GM18861 (cell line): ENCODE results near the gene ADCY7.

Source experiments
- ATAC-seq: cut with Tn5 transposase; IDR thresholded peaks from one replicate; pipeline ENCODE4 v1.9.1; 2021; ENCODE audit not compliant: unreplicated experiment

ADCY7 gene

DNA sequence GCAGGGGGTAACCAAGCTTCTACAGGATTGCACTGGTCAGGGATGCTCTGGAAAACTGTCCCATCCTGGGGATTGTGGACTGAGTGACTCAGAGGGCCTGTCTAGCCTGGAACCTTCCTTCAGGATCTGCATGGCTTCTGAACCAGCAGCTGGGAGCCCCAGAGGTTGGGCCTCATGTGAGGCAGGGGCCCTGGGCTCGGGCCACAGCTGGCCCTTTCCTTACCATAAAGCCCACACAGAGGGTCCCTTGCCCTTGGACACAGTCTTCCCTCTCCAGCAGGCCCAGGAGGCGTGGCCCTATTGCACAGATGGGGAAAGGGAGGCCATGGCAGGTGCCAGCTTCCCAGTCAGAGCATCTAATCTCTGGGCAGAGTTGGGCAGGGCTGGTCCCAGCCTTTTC lies 30.5 kb downstream of the ADCY7 start:
- no peak for ATAC-seq

DNA sequence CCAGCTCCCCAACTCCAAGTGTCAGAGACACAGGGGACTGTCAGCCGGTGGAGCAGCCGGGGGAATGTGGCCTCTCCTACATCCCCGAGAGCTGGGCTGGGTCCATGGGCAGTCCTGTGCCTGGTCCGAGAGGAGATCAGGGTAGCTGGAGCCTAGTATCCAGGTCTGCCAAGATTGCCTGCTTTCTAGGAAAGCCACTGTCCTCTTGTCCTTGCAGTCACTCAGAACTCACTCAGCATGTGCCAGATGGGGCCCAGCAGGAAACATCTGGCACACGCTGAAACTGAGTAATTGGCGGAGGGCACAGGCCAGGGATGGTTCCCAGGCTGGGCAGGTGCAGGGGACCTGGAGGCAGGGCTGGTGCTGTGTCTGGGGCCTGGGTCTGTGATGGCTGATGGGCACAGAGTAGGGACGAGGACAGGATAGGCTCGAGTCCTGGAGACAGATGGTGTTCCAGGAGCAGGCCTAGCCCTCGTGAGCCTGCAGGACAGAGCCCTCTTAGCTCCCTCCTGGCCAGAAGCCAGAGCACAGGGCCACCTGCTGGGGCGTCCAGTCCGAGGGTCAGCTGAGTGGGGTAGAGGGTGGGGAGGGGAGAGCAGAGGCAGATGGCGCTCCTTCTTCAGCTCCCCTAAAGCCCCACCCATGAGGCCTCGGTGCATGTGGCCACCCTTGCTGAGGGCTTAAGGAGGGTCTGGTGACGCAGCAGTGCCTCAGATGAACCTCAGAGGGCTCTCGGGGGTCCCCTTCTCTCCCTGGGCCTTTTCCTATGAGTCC lies 31.1 kb downstream of the ADCY7 start:
- ATAC-seq, result no peak

DNA sequence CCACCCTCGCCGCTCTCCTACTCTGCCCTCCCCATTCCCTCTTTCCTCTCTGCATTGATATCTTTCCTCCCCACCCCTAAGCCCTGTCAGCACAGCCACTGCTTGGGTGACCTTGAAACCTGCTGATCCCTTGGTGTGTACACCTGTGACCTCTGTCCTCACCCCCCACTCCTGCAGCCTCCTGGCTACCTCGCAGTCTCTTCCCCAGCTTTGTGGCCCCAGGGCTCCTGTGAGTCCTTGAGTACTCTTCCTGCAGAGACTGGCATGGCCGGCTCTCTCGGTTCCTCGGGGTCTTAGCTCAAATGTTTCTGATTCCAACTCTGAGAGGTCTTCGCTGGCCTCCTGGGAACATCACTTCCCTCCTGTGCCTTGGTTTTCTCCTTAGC lies 31.7 kb downstream of the ADCY7 start:
- no peak for ATAC-seq

DNA sequence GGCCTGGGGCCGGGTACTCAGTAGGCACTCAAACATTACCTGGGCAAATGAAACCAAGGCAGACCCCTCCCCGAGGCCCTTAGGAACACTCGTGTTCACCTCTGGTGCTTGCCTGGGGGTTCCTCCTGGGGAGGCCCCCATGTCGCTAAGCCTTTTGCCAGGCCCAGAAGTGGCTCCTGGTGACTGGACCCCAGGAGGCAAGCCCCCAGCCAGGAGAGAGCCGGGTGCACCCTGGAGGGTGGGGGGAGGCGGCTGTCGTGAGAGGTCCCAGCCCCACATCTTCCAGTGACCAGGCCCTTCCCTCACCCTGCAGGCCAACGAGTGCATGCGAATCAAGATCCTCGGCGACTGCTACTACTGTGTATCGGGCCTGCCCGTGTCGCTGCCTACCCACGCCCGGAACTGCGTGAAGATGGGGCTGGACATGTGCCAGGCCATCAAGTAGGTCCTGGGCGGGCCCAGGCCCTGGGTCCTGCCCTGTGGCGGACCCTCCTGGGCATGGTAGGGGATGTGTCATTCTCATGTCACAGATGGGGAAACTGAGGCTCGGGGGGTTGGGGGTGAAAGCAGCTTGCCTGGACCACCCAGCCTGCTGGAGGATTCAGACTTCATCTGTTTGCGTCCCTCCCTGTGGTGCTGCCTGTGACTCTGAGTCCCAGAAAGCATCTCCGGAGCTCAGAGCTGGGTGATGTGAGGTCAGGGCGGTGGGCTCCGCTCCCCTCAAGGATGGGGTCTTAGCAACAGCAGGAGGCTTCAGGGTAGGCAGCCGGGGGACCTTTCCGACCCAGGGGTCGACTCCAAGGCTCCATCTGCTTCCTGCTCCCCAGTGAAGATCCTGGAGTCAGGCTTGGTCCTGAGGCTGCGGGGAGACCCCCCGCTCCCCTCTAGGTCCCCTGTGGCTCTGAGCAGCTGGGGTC lies 32.5 kb downstream of the ADCY7 start:
- no peak for ATAC-seq

DNA sequence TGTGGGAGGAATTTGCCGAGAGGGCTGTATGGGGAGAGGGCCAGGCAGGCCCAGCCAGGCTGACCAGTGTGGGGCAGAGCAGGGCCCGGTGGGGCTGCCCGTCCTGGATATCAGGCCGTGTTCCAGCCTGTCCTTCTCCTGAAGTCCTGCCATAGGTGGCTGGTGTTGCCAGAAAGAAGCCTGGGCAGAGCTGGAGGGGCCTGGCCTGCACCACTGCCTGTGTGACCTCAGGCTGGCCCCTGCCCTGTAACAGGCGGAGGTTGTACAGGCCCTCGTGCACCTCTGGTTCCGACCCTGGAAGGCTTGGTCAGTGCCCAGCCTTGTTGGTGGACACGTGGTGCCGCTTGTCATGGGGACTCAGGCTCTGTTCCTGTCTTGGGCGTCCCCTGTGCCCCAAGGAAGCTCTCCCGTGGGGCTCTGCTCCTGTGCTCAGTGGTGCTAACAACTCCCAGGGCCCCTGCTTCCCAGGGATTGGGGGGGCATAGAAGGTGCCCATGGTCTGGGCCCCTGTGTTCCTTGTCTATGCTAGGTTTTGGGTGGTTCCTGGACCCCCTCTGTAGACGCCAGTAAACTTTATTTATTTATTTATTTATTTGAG lies 33.3 kb downstream of the ADCY7 start:
- no peak for ATAC-seq

DNA sequence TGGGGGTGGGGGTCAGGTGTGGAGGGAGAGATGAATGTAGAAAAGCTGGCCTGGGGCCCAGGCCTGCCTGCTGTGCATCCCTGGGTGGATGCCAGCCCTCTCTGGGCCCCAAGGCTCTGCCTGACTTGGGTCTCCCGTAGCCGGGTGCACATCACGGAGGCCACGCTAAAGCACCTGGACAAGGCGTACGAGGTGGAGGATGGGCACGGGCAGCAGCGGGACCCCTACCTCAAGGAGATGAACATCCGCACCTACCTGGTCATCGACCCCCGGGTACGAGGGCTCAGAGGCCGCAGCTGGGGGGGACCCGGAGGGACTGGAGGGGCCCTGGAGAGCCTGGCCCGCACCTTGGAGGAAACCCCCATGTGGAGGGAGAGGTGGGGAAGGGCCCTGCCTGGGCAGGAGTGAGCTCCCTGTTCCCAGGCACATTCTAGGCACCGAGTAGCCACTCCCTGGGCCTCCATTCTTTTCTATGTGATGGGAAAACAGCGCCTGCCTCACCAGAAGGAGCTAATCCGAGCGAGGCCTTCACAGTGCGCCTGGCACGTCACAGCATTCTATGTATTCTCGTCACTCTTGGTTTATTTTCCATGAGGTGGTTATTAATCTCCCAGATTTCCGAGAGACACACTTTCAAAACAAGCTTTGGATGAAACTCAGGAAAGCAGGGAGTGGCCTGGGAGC lies 34.7 kb downstream of the ADCY7 start:
- no peak for ATAC-seq

DNA sequence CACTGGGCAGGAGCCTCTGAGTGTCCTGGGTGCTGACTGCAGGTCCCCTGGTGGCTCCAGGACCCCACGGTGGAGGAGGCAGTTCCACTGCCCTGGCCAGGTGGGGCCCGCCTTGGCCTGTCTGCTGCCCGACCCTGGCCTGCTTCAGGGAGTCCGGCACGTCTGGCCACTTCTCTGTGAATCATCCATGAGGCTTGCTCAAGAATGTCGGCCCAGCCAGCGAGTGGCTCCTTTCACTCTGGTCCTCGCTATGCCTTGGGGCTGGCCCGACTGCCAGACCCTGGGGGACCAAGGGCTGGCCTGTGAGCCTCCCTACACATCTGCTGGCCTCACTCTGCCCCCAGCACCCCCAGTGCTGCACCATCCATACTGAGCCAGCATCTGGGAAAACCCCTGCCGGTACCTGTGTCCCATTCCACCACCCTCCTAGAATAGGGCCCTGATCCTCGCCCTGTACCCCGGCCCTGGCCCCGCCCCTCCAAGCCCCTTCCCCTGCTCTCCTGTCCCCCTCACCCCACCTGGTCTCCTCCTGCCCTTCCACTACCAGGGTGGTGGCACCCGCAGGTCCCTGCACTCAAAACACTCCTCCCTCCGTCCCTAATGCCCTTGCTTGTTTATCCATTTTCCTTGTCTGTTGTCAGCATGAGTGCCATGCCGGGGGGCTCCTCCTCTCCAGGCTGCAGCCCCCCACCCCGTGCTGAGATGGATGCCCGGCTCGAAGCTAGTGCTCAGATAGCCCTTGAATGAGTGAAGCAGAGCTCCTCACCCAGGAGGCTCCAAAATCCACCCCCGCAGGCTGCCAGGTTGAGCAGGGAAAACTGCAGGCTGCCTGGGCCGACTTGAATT lies 35.5 kb downstream of the ADCY7 start:
- no peak for ATAC-seq

DNA sequence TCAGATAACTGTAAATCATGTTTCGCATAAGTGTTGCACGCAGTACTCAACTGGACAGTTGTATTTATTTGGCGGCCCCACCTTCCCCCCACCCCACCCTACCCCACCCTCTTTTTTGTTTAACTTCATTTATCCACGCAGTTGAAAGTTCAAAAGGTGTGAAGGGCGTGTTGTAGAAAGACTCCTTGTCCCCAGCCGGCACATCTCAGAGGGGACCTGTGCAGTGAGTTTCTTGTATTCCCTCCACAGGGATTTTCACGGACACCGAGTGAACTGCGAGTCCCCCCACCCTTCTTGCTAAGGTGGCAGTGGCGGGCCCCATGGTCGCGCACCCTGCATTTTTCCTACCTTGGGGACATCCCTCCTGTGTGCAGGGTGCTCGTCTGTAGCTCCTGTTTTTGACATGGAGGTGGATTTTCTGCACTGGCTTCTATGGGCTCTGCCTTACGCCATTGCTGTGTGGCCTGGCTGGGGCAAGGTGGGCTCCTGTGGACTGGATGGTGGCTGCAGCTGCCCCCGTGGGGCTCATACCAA lies 36.2 kb downstream of the ADCY7 start:
- ATAC-seq, result no peak

DNA sequence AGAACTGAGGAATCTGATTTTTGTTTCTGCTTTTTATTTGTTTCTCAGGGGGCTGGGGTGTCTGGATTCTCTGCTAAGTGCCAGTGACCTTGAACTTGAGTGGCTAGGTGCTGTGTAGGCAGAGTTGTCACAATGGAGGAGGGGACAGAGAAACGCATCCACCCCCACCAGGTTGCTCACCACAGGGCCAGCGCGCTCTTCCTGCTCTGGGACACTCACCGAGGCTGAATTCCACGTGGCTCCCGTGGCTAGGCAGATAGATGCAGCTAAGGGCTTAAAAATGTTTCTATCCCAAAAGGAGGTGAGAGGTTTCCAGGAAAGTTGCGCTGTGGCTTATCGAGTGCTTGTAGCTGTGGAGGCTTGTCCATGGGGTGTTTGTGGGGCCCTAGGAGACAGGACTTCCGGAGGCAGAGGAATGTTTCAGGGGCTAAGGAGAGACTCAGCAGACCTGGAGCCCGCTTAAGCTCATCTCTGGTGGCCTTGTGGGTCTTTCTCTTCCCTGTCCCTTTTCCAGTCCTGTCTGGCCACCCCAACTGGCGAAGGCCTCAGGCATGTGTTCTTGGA lies 36.8 kb downstream of the ADCY7 start:
- ATAC-seq, result no peak

DNA sequence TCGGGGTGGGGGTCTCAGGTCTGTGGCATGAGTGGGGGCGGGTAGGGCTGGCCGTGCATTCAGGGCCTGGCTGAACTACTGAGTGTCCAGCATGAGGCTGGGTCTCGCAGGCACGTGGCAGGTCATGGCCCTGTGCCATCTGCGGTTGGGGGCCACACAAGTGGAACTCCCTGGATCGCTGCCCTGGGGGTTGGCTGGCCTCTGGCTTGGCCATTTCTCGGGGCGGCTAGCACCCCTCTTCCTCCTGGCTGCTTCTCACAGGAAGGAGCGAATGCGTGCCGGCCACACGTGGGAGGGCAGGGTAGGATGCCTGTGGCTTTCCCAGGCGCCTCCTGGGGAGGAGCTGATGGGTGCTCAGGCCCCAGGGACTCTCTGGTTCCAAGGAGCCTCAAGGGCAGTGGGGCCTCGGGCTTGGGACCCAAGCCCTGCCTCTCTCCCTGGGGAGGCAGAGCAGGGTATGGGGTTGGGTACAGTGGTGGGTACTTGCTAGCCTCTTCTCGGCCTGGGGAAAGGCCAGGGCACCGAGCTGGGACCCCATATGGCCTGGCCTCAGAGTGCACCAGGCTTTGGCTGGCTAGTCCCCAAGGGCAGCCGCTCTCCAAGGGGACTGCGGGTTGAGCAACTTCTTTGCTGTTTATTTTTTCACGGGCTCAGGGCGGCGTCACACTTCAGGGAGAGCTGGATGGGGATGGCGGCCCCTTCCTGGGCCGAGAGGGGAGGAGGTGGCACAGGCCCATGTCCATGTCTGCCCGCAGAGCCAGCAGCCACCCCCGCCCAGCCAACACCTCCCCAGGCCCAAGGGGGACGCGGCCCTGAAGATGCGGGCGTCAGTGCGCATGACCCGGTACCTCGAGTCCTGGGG lies 37.5 kb downstream of the ADCY7 start:
- ATAC-seq, result no peak

DNA sequence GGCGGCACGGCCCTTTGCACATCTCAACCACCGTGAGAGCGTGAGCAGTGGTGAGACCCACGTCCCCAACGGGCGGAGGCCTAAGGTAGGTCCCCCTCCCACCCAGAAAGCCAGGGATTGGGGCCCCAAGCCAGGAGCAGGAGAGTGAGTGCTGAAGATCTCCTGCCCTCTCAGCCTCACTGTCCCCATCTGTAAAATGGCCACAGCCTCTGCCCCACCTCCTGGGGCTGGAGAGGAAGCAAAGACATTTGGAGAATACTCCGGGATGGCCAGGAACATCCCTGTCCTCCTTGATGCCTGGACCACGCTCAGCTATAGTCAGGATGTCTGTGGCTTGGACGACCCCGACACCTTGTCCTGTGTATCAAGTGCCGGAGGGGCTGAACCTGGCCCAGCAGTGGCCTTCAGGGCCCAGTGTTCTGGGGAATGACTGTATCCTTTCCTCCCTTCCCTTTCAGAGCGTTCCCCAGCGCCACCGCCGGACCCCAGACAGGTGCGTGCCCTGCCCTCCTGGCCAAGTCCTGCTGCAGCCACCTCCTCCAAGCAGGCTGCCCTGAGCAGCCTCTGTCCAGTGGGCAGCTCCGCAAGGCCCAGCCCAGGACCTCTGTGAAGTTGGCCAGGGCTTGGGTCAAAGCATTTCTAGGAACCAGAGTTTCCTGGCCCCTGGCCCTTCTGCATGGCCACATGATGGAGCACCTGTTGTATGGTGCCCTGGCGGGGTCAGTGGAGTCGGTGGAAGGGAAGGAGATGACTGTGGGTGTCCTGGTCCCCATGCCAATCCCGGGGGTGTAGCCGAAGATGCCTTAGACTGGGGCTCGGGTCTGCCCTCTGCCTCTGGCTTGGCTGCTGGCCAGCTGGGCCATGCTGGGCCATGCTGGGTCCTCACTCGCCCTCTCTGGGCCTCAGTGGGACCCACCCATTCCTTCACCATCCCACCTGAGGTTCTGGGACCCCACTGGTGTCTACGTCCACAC lies 38.4 kb downstream of the ADCY7 start:
- ATAC-seq, result no peak

DNA sequence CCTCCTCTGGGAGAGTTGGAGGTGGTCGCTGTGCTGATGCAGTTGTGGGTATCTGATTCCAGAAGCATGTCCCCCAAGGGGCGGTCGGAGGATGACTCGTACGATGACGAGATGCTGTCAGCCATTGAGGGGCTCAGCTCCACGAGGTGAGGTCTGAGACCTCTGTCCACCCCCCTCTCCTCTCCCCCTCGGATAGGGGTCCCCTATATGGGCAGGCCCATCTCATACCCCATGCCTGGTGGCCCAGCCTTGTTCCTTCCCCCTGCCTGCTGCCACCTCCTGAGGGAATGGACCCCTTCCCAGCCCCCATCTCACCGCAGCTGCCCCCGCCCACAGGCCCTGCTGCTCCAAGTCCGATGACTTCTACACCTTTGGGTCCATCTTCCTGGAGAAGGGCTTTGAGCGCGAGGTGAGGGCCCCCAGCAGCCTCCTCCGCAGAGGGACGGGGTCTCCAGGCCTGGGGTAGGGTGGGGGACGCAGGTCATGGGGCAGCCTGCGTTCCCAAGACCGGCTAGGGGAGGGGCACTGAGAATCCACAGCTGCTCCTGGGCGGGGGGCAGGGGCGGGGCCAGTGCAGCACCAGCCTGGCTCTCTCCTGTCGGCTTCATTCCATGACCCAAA lies 39.2 kb downstream of the ADCY7 start:
- no peak for ATAC-seq

DNA sequence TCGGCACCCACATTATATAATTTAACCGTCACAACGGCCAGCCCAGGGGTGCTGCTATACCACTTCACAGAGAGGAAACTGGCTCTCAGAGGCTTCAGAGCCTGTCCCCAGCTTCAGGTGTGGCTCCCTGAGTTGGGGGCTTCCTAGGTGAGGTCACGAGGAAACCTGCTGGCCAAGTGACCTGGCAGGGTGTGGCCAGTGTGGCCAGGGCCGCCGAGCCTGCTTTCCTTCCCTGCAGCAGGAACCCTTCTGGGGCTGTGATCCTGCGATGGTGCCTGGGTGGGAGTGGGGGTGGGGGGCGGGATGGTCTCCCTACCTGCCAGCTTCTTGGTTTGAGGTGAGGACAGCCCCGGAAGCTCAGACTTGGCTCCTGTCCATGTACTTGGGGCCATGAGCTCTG lies 39.9 kb downstream of the ADCY7 start:
- ATAC-seq, result no peak

DNA sequence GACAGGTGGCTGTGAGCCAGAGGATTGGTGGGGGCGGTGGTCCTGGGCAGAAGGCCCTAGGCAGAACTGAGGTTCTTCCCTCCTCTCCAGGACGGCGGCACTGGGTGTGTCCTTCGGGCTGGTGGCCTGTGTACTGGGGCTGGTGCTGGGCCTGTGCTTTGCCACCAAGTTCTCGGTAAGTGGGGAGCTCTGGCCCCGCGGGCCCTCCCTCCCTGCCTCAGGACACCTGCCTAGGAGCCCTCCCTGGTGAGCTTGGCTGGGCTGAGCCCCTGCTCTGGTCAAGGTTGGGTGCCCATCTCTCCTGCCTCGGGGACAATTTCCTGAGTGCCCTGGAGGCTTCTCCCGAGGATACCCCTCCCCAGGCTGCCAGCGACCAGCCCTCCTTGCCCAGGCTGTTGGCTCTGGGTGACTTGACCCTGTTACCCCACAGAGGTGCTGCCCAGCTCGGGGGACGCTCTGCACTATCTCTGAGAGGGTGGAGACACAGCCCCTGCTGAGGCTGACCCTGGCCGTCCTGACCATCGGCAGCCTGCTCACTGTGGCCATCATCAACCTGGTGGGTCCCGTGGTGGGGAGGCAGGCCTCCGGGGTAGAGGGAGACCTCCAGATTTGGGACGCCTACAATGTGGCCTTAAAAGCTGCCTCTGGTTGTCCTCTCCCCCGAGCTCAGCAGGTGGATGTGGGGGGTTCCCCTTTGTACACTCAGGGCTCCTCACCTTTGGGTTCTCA lies 42.0 kb downstream of the ADCY7 start:
- ATAC-seq, result no peak

DNA sequence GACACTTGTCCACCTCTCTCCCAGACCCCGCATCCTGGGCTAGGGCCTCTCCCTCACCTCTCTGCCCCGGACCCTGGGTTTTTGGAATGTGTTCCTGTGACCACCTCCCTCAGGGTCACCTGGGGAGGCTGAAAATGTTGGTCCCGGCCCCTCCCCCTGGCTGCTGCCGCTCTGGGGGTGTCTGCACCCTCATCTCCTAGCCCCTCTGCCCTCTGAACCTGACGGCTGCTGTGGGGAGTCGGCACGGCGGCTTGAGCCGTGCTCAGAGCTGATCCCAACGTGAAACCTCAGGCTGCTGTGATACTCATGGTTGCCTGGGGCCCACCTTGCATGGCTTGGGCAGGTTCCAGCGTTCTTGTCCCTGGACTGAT lies 42.8 kb downstream of the ADCY7 start:
- no peak for ATAC-seq

DNA sequence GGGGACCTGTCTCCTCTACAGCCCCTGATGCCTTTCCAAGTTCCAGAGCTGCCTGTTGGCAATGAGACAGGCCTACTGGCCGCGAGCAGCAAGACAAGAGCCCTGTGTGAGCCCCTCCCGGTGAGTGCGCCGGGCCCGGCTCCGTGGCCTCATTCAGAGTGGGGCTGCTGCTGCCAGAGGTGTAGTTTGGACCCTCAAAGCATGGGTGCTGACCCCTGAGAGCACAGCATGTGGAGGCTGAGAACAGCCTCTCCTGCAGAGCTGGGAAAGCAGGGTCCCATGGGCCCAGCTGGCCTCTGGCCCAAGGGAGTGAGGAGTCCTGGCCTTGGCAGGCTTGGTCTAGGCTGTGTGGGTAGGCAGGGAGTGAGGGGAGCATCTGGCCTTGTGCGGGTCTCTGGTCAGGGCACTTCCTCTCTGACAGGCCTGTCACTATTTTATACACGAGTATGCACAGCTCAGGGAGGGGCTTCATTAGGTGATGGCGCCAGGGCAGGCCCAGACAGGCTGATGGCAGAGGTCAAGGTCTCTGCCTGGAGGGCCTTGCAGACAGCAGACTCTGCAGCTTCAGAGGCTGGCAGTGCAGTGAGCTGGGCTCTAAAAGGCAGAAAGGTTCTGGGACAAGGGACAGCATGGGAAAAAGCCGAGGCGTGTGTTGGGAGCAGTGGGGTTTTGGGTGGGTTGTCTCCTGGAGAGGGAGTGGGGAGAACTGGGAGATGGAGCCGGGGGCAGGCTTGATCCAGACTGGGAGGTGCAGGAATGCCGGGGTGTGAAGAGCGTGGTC lies 43.4 kb downstream of the ADCY7 start:
- ATAC-seq, result no peak
